Spleen (tissue), 7 donors: Measurements from ENCODE around the gene CORIN.

ENCODE experiments used
- CTCF ChIP-seq, 11 experiments: fragments of 200-600 bp in 7 of 11; fragments of 450-650 bp in 4 of 11; sonication (generic) in 4 of 11; IDR thresholded peaks in 8 of 11; conservative IDR thresholded peaks in 3 of 11; 1 replicate in 7 of 11; 2 replicates in 4 of 11; pipeline versions ENCODE4 v1.4.0 to v1.8.0; 2016 to 2021; ENCODE audit warnings: antibody characterized with exemption in 11 of 11, inconsistent platforms in 4 of 11, mild to moderate bottlenecking in 1 of 11
- POLR2A ChIP-seq, 3 donors: fragments of 450-650 bp; IDR thresholded peaks; one replicate each; pipeline ENCODE4 v1.5.1; 2017; ENCODE audit warnings: antibody characterized with exemption in 3 of 3, mild to moderate bottlenecking in 1 of 3
- POLR2AphosphoS5 ChIP-seq, 3 donors: sonication (generic); formaldehyde crosslinking; IDR thresholded peaks; one replicate each; pipeline ENCODE4 v1.5.1; 2017; ENCODE audit warnings: antibody characterized with exemption in 3 of 3
- donor health status: DM: no; HTN: no; CAD: no; lungs with moderate emphysema.
- donor health status: DM: no; HTN: no; CAD: no.
- donor health status: DM: no; HTN: no; CAD: no.

GRCh38 chr4:47774079-47774478 is 63.8 kb downstream of the CORIN start:
- no peak for TF ChIP-seq POLR2A (IDR thresholded peaks at IDR 0.05)
- no peak for TF ChIP-seq CTCF (IDR thresholded peaks at IDR 0.05 in 8 of 11, conservative IDR thresholded peaks at IDR 0.05 in 3 of 11)
- TF ChIP-seq POLR2AphosphoS5 (IDR thresholded peaks at IDR 0.05), result no peak
